Umbilical cord (tissue), 2 donors: ENCODE data around the gene CLECL1. TPM values are rescaled to one million over a fixed set of nuclear protein-coding genes. Genes with fewer than 3 reads are reported as not detected.

Experiments
- DNase-seq: peaks from one replicate; pipeline ENCODE4 v3.0.0-alpha.2; 2015; ENCODE audit warnings: low spot score
- total RNA-seq: library from RNA; depleted of rRNA; stranded (reverse); fragments of >200 nt; gene quantifications from one replicate; pipeline ENCODE4 v1.2.3, GENCODE V29; 2014; ENCODE audit warnings: low replicate concordance; ENCODE audit not compliant: insufficient read depth

Gene CLECL1
- total RNA-seq, result 2.4 TPM

- DNase-seq, result no peak
These were observed at the start of gene CLECL1 for GRCh38 chr12:9732921-9733461. TSS of gene CLECL1 (minus strand) at chr12:9733097.

GRCh38 chr12:9781360-9781759, 48.5 kb upstream of the CLECL1 start:
- no peak for DNase-seq

- no peak for DNase-seq
These were observed 46.3 kb upstream of the CLECL1 start for GRCh38 chr12:9779209-9779608.

GRCh38 chr12:9776781-9777180, 43.9 kb upstream of the CLECL1 start:
- DNase-seq, result no peak

- DNase-seq, result no peak
These were observed 40.5 kb upstream of the CLECL1 start for GRCh38 chr12:9773216-9773877.

GRCh38 chr12:9763025-9763424, 30.1 kb upstream of the CLECL1 start:
- DNase-seq, result no peak

- DNase-seq, result no peak
These were observed 29.5 kb upstream of the CLECL1 start for GRCh38 chr12:9762369-9762768.

- no peak for DNase-seq
These were observed 28.5 kb upstream of the CLECL1 start for GRCh38 chr12:9761419-9761781.

- no peak for DNase-seq
These were observed 28.0 kb upstream of the CLECL1 start, which contains the start of gene CD69 for GRCh38 chr12:9760699-9761418. TSS of gene CD69 (minus strand) at chr12:9760901. CDS start at chr12:9760820, 81 bp downstream.

- DNase-seq, result no peak
These were observed 27.2 kb upstream of the CLECL1 start for GRCh38 chr12:9760120-9760519.

GRCh38 chr12:9759694-9760093, 26.8 kb upstream of the CLECL1 start:
- DNase-seq, result no peak

GRCh38 chr12:9758119-9758518, 25.2 kb upstream of the CLECL1 start:
- DNase-seq, result no peak

- DNase-seq, result no peak
These were observed 24.6 kb upstream of the CLECL1 start for GRCh38 chr12:9757433-9758025.

- no peak for DNase-seq
These were observed 23.8 kb upstream of the CLECL1 start for GRCh38 chr12:9756706-9757105.

GRCh38 chr12:9756170-9756569, 23.3 kb upstream of the CLECL1 start:
- DNase-seq, result no peak

GRCh38 chr12:9755567-9755966, 22.7 kb upstream of the CLECL1 start:
- DNase-seq, result no peak

GRCh38 chr12:9755035-9755434, 22.1 kb upstream of the CLECL1 start:
- DNase-seq, result no peak

- DNase-seq, result no peak
These were observed 21.4 kb upstream of the CLECL1 start for GRCh38 chr12:9754099-9754927.

GRCh38 chr12:9753498-9753897, 20.6 kb upstream of the CLECL1 start:
- no peak for DNase-seq

GRCh38 chr12:9753073-9753472, 20.2 kb upstream of the CLECL1 start:
- DNase-seq, result no peak

GRCh38 chr12:9752145-9752933, 19.4 kb upstream of the CLECL1 start:
- DNase-seq, result no peak
